ENCODE data around the gene ANAPC4.

Gene ANAPC4

DNA sequence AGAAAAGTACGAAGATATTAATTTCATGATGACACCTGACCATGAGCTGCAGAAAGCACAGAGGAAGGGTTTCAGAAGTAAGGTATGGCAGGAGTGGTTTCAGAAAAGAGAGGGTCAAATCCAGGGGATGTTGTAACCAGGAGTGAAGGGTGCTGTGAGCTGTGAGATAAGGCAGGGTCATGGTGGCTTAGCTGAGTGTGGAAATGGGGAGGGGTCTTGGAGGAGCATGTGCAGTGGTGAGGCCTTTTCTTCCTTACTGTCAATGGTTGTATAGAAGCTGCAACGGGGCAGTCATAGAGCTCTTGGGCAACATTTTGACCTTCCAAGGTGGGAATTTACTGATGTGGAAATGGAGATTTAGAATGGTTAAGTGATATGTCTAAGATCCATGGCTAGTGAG, 2.5 kb downstream of the ANAPC4 start:
- DNase-seq, result no peak

DNA sequence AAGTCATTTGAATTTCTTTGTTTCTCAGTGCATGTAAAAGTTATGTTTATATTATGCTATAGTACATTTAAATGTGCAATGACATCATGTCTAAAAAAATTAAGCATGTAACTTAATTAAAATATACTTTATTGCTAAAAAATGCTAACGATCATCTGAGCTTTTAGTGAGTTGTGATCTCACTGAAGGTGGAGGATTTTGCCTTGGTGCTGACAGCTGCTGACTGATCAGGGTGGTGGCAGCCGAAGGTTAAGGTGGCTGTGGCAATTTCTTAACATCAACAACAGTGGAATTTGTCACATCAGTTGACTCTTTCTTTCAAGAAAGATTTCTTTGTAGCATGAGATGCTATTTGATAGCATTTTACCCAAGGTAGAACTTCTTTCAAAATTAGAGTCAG, 6.6 kb downstream of the ANAPC4 start:
- DNase-seq, result no peak

- no peak for DNase-seq
These were observed 9.9 kb downstream of the ANAPC4 start for GRCh38 chr4:25386926-25387325.

DNA sequence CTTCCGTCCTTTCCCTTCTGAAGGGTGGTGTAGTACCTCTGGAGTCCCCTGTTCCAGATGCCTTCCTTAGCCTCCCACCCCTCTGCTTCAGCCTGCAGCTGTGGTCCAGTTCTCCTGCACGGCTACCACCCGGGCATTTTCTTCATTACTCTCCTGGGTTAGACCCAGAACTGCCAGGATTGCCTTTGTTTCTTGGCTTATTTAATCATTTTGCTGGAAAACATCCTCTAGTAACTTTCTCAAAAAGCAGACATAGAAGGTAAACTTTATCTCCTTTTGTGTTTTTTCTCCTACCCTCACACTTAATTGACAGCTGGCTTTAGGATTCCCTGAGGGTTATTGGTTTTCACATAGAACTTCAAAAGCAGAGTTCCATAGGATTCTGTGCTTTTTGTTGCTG, 20.2 kb downstream of the ANAPC4 start:
- no peak for DNase-seq

DNA sequence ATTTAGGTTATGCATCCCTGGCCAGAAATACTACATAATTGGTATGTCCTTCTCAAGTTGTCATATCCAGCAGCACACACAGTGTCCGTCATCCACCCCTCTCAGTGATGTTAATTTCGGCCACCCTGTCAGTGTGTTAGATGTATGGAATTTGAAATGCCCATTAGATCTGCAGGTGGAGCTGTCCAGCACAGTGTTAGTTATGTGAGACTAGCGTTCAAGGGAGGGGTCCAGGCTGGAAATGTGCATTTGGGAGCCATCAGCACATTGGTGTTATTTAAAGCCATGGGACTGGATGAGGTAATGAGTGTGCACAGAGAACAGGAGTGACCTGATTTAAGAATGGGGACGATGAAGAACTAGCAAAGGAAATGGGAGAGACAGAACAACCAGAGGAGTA, 22.4 kb downstream of the ANAPC4 start:
- DNase-seq, result no peak

GRCh38 chr4:25401066-25401465, 24.0 kb downstream of the ANAPC4 start:
- DNase-seq, result no peak

DNA sequence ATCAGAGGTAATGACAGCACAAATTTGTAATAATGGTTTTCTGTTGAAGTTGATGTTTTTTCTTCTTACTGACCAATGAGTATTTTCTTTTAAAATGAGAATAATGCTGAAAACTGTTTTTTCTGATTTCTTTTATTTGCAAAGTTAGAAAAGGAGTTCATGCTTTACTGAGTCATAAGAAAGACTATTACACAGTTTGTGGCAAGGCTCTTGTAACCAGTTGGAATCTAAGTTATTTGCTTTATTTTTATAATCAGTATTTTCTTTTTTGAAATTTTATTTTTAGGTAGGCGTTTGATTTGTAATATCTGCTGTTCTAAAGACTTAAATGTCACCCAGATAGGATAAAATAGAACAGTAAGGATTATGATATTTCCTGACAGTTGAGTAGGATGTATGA, 25.5 kb downstream of the ANAPC4 start:
- DNase-seq, result no peak

- no peak for DNase-seq
These were observed 26.6 kb downstream of the ANAPC4 start for GRCh38 chr4:25403699-25404098.

DNA sequence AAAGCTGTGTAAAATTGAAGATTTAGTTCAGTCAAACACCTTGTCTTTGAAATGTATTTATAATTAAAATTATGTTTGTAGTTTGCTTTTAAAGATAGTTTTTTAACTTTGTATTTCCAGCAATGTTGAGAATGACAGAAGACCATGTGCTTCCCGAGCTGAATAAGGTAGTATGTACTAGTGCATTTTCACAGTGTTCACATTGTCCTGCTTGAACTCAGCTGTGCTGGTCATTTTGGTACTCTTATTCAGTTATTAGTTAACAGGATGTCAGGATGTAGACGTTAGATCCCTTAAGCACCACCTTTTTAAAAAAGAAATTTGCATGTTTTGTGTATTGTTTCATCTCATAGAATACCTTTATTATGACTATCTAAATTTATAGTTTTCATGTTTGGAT, 28.4 kb downstream of the ANAPC4 start:
- no peak for DNase-seq

GRCh38 chr4:25406081-25406692, 29.1 kb downstream of the ANAPC4 start:
- DNase-seq, result no peak

GRCh38 chr4:25410820-25411529, 33.9 kb downstream of the ANAPC4 start:
- DNase-seq, result no peak

DNA sequence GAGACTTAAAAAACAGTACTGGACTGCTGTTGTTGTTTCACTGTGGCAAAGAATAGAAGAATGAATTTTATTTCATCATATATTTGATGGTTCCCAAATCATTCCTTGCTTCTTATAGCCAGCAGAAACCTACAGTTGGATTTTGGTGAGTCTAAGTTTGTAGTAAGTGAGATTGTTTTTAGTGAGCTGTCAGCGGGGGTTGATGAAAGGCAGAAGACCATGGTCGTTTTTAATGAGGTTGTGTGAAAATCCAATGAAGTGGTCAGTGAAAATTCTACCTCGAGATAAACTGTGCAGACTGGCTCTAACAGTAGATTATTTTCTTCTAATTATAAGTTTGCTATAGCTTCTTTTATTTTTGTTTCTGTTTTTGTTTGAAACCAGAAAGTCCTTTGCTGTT, 36.2 kb downstream of the ANAPC4 start:
- no peak for DNase-seq

DNA sequence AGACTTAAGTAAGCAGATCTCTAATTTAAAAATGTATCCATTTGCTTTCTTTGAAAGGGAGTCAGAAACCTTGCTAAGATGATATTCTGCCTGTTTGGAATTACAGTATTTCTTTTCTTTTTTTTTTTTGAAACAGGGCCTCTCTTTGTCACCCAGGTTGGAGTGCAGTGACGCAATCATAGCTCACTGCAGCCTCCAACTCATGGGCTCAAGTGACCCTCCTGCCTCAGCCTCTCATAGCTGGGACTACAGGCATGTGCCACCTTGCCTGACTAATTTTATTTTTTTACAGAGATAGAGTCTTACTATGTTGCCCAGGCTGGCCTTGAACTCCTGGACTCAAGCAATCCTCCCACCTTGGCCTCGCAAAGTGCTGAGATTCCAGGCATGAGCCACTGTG, 40.0 kb downstream of the ANAPC4 start:
- no peak for DNase-seq

DNA sequence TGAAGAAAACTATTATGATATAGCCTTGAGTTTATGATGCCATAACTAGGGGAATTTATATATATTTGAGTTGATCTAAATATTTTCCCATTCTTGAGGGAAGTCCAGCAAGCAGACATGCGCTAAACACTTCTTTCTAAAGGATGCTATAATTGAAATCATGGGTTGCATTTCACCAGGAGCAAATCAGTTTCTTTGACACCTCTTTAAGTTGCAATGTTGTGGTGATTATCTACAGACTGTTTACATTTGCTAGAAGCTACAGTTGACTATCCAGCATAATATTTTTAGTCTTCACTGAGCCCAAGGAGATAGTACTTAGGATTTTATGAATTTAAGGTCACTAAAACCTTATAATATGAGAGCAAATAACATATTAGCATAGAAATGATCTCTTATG, 43.9 kb downstream of the ANAPC4 start:
- no peak for DNase-seq

DNA sequence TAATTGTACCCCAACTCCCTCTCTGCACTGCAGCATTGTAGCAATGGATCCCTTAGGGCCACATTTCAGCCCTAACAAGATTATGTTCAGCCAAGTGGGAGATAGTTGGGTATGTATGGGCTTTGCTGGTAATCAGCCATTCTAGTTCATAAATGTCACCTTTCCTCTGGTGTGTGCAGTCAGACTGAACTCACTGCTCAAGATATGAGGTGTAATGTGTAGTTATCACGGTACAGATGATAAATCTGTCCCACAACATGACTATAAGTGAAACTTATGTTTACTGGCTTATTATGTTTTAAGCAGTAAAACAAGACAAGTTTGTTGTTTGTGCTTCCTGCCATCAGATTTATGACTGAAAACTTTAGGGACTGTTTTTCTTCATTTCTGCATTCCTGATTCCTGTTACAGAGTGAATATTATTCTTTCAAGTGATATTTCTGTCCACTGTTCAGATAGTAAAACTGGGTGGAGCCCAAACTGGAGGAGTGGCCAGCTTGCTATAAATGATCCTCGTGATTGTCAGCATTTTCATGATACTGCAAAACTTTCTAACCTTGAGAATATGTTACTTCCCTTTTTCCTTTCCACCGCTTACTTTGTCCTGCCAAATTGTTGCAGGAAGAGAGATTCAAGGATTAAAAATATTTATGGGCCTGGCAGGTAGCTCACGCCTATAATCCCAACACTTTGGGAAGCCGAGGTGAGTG, 44.9 kb downstream of the ANAPC4 start:
- no peak for DNase-seq

DNA sequence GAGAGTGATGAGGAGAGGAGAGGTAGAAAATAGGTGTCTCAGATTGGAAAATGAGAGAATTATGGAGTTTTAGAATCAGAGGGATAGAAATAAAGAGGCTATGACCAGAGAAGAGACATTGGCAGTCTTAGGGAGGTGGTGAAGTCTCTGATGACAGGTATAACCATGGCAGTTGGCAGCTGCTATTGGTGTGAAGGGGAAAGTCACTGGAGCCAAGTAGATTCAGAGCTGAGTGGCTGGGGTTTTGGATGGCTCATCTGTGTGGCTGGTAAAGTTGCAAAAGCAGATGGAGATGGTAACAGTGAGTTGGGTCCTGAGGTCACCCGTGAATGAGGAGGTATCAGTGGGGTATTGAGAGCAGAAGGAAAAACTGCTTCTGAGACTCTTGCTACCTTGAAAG, 46.5 kb downstream of the ANAPC4 start:
- no peak for DNase-seq

DNA sequence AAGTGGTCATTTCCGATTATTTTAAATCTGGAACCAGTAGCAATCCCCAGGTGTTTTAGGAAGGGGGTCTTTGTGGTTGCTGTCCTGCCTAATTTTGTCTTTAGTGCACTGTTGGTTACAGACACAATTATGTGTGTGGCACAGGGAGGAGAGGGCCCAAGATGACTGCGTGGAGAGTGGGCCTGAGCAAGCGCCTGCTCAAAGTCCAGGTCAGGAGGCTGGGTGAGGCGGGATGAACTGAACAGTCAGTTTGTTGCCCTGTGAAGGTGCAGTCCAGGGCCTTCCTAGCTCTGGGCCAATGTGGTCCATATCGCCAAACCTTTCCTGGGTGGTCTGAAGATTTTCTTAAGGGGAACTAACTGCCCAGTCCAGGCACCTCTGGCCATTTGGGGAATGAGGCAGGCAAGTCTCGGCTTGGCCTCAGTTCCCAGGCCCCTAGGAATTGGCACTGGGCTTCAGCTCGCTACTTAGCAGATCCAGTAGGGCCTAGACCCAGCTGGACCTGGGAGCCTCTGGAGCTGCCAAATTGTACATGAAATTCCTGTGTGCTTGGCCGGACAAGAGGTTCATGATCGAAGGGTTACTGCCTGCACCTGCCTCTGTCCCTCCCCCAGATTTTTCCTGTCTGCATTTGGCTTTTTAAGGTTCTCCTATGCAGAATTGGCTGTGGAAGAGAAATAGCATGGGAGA, 47.6 kb downstream of the ANAPC4 start:
- no peak for DNase-seq

DNA sequence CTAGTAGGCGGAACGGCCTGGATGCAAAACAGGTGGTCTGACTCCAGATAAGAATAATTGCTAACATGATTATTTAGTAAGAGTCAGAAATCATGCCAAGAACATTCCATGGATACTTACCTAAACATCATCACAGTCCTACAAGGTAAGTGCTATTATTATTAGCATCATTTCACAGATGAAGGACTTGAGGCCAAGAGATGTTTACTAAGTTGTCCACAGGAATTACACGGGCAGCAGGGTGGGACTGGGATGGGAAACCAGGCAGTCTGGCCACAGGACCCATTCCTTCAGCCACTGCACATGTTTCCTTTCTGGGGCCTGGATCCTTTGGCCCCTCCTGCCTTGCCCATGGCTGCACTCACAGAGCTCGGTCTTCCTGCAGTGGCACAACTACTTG, 48.3 kb downstream of the ANAPC4 start:
- DNase-seq, result no peak

GRCh38 chr4:25427871-25428270, 50.8 kb downstream of the ANAPC4 start:
- no peak for DNase-seq

DNA sequence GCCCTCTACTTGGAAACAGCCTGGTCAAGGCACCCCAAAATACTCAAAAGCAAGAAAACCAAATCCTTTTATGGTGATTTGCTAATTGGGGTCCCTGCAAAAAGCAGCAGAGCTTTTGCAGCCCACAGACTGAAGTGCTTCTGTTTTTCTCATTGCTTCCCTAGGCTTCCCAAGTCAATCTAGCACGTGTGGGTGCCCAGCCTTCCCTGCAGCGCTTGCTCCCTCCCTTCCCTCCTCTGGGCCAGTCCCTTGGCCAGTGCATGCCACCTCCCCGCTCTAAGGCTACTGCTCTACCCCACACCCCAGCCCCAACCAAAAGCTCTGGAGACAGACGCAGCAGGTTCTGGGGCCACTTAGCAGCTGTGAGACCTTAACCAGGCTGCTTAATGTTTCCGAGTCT, 53.6 kb downstream of the ANAPC4 start:
- DNase-seq, result no peak

- DNase-seq, result no peak
These were observed 57.1 kb downstream of the ANAPC4 start for GRCh38 chr4:25433966-25434827.

DNA sequence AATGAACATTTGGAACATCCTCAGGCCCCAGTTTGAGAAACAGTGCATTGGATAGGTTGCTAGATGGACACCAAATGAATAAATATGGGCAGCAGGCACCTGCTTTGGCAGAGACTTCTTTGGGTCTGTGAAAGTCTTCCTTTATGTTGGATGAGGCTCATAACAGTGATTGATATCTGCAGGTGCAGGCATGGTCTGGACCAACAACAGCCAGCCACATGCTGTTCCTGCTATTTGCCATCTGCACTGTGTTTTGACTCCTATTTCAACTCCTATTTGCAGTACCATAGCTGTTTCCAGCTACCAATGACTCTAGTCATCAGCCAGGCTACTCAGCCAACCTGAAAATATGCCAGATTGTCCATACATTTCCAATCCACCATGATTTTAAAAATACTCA, 60.9 kb downstream of the ANAPC4 start:
- DNase-seq, result no peak

All from NCI-H2029 (cell line).